ENCODE measurements around the gene MRPL11. TPM values are rescaled to one million over a fixed set of nuclear protein-coding genes. Genes with fewer than 3 reads are reported as not detected.

MRPL11 gene
- total and polyA plus RNA-seq, 2 of the 13 experiments (the other 11 are each of a cell fraction or from before 2014, with no cell fraction given): 72.9 to 176 TPM

DNA sequence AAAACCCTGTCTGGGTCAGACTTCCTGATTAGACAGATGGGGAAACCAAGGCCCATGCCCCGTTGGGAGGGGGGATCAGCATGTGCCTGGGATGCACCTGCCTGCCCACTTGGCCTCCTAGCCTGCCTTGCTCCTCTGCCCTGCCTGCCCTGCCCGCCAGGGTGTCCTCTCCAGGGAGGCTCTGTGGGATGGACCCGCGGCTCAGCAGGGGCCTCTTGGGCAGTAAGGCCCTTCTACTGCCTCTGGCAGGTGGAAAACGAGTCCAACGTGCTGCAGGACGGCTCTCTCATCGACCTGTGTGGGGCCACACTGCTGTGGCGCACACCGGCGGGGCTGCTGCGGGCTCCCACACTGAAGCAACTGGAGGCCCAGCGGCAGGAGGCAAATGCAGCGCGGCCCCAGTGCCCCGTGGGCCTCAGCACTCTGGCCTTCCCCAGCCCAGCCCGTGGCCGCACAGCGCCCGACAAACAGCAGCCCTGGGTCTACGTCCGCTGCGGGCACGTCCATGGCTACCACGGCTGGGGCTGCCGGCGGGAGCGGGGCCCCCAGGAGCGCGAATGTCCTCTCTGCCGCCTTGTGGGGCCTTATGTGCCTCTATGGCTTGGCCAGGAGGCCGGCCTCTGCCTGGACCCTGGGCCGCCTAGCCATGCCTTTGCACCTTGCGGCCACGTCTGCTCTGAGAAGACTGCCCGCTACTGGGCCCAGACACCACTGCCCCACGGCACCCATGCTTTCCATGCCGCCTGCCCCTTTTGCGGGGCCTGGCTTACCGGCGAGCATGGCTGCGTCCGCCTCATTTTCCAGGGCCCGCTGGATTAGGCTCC, 36.9 kb upstream of the MRPL11 start (continued):
- TF ChIP-seq, protein P1, sequence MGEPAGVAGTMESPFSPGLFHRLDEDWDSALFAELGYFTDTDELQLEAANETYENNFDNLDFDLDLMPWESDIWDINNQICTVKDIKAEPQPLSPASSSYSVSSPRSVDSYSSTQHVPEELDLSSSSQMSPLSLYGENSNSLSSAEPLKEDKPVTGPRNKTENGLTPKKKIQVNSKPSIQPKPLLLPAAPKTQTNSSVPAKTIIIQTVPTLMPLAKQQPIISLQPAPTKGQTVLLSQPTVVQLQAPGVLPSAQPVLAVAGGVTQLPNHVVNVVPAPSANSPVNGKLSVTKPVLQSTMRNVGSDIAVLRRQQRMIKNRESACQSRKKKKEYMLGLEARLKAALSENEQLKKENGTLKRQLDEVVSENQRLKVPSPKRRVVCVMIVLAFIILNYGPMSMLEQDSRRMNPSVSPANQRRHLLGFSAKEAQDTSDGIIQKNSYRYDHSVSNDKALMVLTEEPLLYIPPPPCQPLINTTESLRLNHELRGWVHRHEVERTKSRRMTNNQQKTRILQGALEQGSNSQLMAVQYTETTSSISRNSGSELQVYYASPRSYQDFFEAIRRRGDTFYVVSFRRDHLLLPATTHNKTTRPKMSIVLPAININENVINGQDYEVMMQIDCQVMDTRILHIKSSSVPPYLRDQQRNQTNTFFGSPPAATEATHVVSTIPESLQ (CRISPR knock-in tag; conservative IDR thresholded peaks at IDR 0.05): no peak
- TF ChIP-seq SOX5 (CRISPR knock-in tag; IDR thresholded peaks at IDR 0.05; ENCODE audit: borderline replicate concordance): no peak
- no peak for TF ChIP-seq ZBTB7B (CRISPR knock-in tag; IDR thresholded peaks at IDR 0.05)
- TF ChIP-seq SRSF1 (optimal IDR thresholded peaks at IDR 0.05; ENCODE audit: low read depth, low read length): no peak
- no peak for TF ChIP-seq MTF2 (CRISPR knock-in tag; IDR thresholded peaks at IDR 0.05; ENCODE audit: borderline replicate concordance)
- TF ChIP-seq PCBP2 (optimal IDR thresholded peaks at IDR 0.05; ENCODE audit: low read depth, low read length, poor library complexity, severe bottlenecking): no peak
- TF ChIP-seq, protein P2, sequence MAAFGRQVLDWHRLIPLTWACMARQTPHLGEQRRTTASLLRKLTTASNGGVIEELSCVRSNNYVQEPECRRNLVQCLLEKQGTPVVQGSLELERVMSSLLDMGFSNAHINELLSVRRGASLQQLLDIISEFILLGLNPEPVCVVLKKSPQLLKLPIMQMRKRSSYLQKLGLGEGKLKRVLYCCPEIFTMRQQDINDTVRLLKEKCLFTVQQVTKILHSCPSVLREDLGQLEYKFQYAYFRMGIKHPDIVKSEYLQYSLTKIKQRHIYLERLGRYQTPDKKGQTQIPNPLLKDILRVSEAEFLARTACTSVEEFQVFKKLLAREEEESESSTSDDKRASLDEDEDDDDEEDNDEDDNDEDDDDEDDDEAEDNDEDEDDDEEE (CRISPR knock-in tag; IDR thresholded peaks at IDR 0.05): no peak

All from HepG2 (cell line).